ENCODE measurements around the gene CCL7.

CCL7 gene

GRCh38 chr17:34291721-34292348 is 21.8 kb downstream of the CCL7 start:
- no peak overlapping the region for H3K4me3 ChIP-seq (replicated peaks; ENCODE audit: insufficient read depth, low read length)
- no peak for TF ChIP-seq CTCF (IDR thresholded peaks at IDR 0.05; ENCODE audit: insufficient read depth, low read length)
- TF ChIP-seq, protein P1, sequence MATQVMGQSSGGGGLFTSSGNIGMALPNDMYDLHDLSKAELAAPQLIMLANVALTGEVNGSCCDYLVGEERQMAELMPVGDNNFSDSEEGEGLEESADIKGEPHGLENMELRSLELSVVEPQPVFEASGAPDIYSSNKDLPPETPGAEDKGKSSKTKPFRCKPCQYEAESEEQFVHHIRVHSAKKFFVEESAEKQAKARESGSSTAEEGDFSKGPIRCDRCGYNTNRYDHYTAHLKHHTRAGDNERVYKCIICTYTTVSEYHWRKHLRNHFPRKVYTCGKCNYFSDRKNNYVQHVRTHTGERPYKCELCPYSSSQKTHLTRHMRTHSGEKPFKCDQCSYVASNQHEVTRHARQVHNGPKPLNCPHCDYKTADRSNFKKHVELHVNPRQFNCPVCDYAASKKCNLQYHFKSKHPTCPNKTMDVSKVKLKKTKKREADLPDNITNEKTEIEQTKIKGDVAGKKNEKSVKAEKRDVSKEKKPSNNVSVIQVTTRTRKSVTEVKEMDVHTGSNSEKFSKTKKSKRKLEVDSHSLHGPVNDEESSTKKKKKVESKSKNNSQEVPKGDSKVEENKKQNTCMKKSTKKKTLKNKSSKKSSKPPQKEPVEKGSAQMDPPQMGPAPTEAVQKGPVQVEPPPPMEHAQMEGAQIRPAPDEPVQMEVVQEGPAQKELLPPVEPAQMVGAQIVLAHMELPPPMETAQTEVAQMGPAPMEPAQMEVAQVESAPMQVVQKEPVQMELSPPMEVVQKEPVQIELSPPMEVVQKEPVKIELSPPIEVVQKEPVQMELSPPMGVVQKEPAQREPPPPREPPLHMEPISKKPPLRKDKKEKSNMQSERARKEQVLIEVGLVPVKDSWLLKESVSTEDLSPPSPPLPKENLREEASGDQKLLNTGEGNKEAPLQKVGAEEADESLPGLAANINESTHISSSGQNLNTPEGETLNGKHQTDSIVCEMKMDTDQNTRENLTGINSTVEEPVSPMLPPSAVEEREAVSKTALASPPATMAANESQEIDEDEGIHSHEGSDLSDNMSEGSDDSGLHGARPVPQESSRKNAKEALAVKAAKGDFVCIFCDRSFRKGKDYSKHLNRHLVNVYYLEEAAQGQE (IDR thresholded peaks at IDR 0.05; ENCODE audit: insufficient replicate concordance, low read depth), result peak; percentile 90
- TF ChIP-seq POLR2AphosphoS5 (IDR thresholded peaks at IDR 0.05; ENCODE audit: low read depth), result no peak
- no peak for TF ChIP-seq SPI1 (IDR thresholded peaks at IDR 0.05; ENCODE audit: borderline replicate concordance, low read depth)
- TF ChIP-seq GABPA (IDR thresholded peaks at IDR 0.05; ENCODE audit: low read depth), result no peak
- no peaks in the 10 kb centered on the region for H3K27me3 ChIP-seq (ENCODE audit: insufficient read depth, poor library complexity, severe bottlenecking)
- no peak overlapping the region for H3K27ac ChIP-seq (replicated peaks)
- DNase-seq (ENCODE audit: low read depth in 1 of 2, low spot score in 1 of 2), result no peak

DNA sequence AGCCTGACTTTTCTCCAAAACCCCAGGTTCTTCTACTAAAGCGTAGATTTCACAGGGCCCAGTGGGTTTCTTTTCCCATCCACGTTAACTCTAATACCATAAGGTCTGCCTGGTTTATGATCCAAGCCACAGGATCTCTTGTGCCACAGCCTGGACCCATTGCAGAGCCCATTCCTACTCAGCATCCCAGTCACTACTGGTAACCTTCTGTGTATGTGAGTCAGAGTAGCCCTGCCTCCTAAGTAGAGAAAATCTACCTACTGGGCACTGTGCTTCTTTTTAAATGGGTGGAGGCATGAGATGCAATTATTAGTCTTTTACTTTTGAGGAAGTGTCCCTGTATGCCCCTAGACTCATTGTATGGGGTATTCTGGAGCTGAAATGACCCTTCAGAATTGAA is 29.0 kb downstream of the CCL7 start:
- H3K27me3 ChIP-seq (ENCODE audit: insufficient read depth, poor library complexity, severe bottlenecking), result no peaks in the 10 kb centered on the region
- H3K4me3 ChIP-seq (replicated peaks; ENCODE audit: insufficient read depth, low read length), result no peak overlapping the region
- no peak overlapping the region for H3K27ac ChIP-seq (replicated peaks)
- TF ChIP-seq CTCF (IDR thresholded peaks at IDR 0.05; ENCODE audit: insufficient read depth, low read length) (no peak), POLR2AphosphoS5 (IDR thresholded peaks at IDR 0.05; ENCODE audit: low read depth) (no peak), SPI1 (IDR thresholded peaks at IDR 0.05; ENCODE audit: borderline replicate concordance, low read depth) (no peak), GABPA (IDR thresholded peaks at IDR 0.05; ENCODE audit: low read depth) (no peak)
- TF ChIP-seq, protein P1 (IDR thresholded peaks at IDR 0.05; ENCODE audit: insufficient replicate concordance, low read depth), result no peak
- no peak for DNase-seq (ENCODE audit: low read depth in 1 of 2, low spot score in 1 of 2)

GRCh38 chr17:34299956-34300577 is 30.0 kb downstream of the CCL7 start:
- H3K27me3 ChIP-seq (ENCODE audit: insufficient read depth, poor library complexity, severe bottlenecking), result no peaks in the 10 kb centered on the region
- H3K4me3 ChIP-seq (replicated peaks; ENCODE audit: insufficient read depth, low read length), result no peak overlapping the region
- H3K27ac ChIP-seq (replicated peaks), result no peak overlapping the region
- no peak for DNase-seq (ENCODE audit: low read depth in 1 of 2, low spot score in 1 of 2)
- no peak for TF ChIP-seq POLR2AphosphoS5 (IDR thresholded peaks at IDR 0.05; ENCODE audit: low read depth)
- TF ChIP-seq, protein P1 (IDR thresholded peaks at IDR 0.05; ENCODE audit: insufficient replicate concordance, low read depth), result no peak

All from HL-60 (cell line).